Breast epithelium (tissue), 4 donors: Measurements from ENCODE around the gene CAV2. TPM values are rescaled to one million over a fixed set of nuclear protein-coding genes. Genes with fewer than 3 reads are reported as not detected.

ENCODE experiments used
- DNase-seq, 2 donors: peaks; one replicate each; pipeline ENCODE4 v3.0.0-alpha.2; 2019; ENCODE audit warnings: low spot score in 2 of 2
- H3K27ac ChIP-seq, 2 donors: fragments of 200-600 bp; sonication (generic) in 1 of 2; one replicate each; pipeline ENCODE4 v1.5.1; 2016 to 2019; ENCODE audit warnings: mild to moderate bottlenecking in 1 of 2
- H3K27me3 ChIP-seq, 2 donors: fragments of 200-600 bp; sonication (generic) in 1 of 2; one replicate each; pipeline versions ENCODE4 v1.5.1 to v1.6.0; 2017 to 2019; ENCODE audit warnings: control low read depth in 1 of 2, mild to moderate bottlenecking in 1 of 2
- H3K36me3 ChIP-seq: fragments of 200-600 bp; one replicate; pipeline ENCODE4 v1.5.1; 2019
- H3K4me1 ChIP-seq, 2 donors: fragments of 200-600 bp; sonication (generic); one replicate each; pipeline ENCODE4 v1.5.1; 2016 to 2019; ENCODE audit warnings: control low read depth in 1 of 2
- H3K4me3 ChIP-seq, 3 donors: fragments of 200-600 bp; sonication (generic); 1 replicate in 2 of 3; 2 replicates in 1 of 3; pipeline ENCODE4 v1.5.1; 2016 to 2019; ENCODE audit warnings: mild to moderate bottlenecking in 3 of 3, moderate library complexity in 2 of 3
- H3K9me3 ChIP-seq, 2 donors: fragments of 200-600 bp; sonication (generic) in 1 of 2; one replicate each; pipeline ENCODE4 v1.5.1; 2016 to 2019; ENCODE audit warnings: control low read depth in 1 of 2
- POLR2A ChIP-seq: fragments of 450-650 bp; IDR thresholded peaks from one replicate; pipeline ENCODE4 v1.6.1; 2016; ENCODE audit warnings: antibody characterized with exemption, mild to moderate bottlenecking, moderate library complexity
- POLR2AphosphoS5 ChIP-seq, 3 donors: sonication (generic); formaldehyde crosslinking; IDR thresholded peaks; one replicate each; pipeline ENCODE4 v1.6.1; 2017; ENCODE audit warnings: antibody characterized with exemption in 3 of 3
- intact Hi-C: fragments of 100-400 bp; cut with DNase I; formaldehyde crosslinking; loops from one replicate; pipeline ENCODE4 v1.15.1; 2023; ENCODE audit warnings: low total_unique reads
- total RNA-seq, 3 donors: library from RNA; depleted of rRNA; stranded (reverse); fragments of >200 nt; gene quantifications; one replicate each; pipeline ENCODE4 v1.1.0, GENCODE V29; 2016
- TF ChIP-seq, protein P1 (sequence below), 3 donors: fragments of 450-650 bp; IDR thresholded peaks; one replicate each; pipeline ENCODE4 v1.5.1; 2016 to 2017; ENCODE audit warnings: antibody characterized with exemption in 3 of 3, mild to moderate bottlenecking in 3 of 3, moderate library complexity in 3 of 3

CAV2 gene
- total RNA-seq, 3 donors from 2014 or later = 63.3 to 311 (median 97.6) TPM

DNA sequence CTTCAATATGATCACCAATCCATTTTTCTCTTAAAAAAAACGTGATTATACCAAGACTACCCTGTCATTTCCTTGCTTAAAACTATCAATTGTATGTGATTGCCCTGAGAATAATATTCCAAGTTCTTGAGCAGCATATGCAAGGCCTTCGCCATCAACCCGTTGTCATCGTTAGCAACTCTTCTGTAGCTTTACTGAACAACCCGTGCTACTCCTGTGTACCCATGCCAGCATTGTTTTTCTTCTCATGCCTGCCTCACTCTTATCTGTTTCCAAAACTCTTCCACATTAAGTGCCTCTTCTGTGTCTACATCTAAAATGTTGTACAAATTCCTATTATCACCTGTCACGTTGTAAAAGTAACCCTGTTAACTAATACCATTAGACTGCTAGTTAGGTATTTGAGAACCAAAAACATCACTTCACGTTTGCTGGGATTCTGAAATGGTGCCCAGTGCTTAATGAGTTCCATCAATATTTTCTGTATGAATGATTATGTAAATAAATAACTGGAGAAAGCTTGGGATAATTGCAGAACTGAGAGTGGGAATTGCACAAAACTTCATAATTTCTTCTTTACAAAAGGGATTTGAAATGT, 10.5 kb downstream of the CAV2 start:
- no peak for TF ChIP-seq POLR2A
- no peak for TF ChIP-seq POLR2AphosphoS5 (IDR thresholded peaks at IDR 0.05)

GRCh38 chr7:116510795-116511194, 11.3 kb downstream of the CAV2 start:
- Histone ChIP-seq H3K27ac (peak overlapping the region; percentile 86), H3K9me3 (no peaks in the 10 kb centered on the region), H3K4me1 (no peaks in the 10 kb centered on the region), H3K36me3 (no peaks in the 10 kb centered on the region), H3K4me3 (no peak overlapping the region), H3K27me3 (no peaks in the 10 kb centered on the region)
- intact Hi-C loops = no loop called here
- no peak for TF ChIP-seq POLR2AphosphoS5 (IDR thresholded peaks at IDR 0.05)
- TF ChIP-seq, protein P1, sequence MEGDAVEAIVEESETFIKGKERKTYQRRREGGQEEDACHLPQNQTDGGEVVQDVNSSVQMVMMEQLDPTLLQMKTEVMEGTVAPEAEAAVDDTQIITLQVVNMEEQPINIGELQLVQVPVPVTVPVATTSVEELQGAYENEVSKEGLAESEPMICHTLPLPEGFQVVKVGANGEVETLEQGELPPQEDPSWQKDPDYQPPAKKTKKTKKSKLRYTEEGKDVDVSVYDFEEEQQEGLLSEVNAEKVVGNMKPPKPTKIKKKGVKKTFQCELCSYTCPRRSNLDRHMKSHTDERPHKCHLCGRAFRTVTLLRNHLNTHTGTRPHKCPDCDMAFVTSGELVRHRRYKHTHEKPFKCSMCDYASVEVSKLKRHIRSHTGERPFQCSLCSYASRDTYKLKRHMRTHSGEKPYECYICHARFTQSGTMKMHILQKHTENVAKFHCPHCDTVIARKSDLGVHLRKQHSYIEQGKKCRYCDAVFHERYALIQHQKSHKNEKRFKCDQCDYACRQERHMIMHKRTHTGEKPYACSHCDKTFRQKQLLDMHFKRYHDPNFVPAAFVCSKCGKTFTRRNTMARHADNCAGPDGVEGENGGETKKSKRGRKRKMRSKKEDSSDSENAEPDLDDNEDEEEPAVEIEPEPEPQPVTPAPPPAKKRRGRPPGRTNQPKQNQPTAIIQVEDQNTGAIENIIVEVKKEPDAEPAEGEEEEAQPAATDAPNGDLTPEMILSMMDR (IDR thresholded peaks at IDR 0.05) = no peak
- TF ChIP-seq POLR2A = no peak
- DNase-seq = no peak

More for the DNA sequence above, 10.5 kb downstream of the CAV2 start:
- Histone ChIP-seq H3K4me3 (no peak overlapping the region), H3K36me3 (no peaks in the 10 kb centered on the region), H3K27ac (no peak overlapping the region), H3K27me3 (no peaks in the 10 kb centered on the region), H3K9me3 (no peaks in the 10 kb centered on the region), H3K4me1 (no peaks in the 10 kb centered on the region)
- DNase-seq = no peak
- intact Hi-C loops = no loop called here

GRCh38 chr7:116511552-116512519, 12.3 kb downstream of the CAV2 start:
- intact Hi-C loops = no loop called here
- peak overlapping the region; percentile 86 for H3K27ac ChIP-seq
- no peaks in the 10 kb centered on the region for H3K27me3 ChIP-seq
- H3K36me3 ChIP-seq = no peaks in the 10 kb centered on the region
- no peaks in the 10 kb centered on the region for H3K4me1 ChIP-seq
- H3K4me3 ChIP-seq = peak overlapping the region; percentile 35 to 66 (median 55)
- peak in 1 of 2 donors; percentile 47 for DNase-seq
- H3K9me3 ChIP-seq = no peaks in the 10 kb centered on the region
- TF ChIP-seq POLR2AphosphoS5 (IDR thresholded peaks at IDR 0.05) (peak in 1 of 3 donors; percentile 49), POLR2A (no peak)

DNA sequence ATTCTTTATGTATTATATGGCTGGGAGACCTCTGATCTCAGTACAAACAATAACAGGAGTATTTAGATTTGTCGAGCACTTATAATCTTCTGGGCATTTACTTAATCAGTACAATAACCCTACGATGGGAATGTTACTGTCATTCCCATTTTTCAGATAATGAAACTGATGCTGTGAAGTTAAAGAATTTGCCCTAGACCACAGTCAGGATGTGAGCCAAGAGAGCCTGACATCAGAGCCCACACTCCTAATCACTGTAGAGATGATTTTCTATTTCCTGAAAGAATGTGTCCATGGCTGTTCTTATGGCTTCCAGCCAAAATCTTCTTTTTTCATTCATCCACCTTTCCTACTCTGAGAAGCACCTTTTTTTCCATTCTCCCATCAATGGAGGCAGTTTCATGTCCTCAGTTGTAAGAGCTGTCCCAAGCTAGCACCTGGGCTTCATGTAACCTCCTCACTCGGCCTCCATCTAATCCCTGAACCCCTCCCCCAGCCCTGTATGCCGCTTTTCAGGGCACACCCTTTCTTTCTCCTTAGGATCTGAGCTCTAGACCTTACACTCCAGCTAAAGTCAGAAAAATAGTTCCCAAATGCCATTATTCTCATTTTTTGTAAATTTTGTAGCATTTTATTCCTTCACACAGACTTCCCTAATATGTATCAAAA, 13.1 kb downstream of the CAV2 start:
- no peak for DNase-seq
- Histone ChIP-seq H3K4me1 (no peaks in the 10 kb centered on the region), H3K27me3 (no peaks in the 10 kb centered on the region), H3K27ac (peak overlapping the region; percentile 86), H3K36me3 (no peaks in the 10 kb centered on the region), H3K4me3 (peak overlapping the region; percentile 35 to 66 (median 55)), H3K9me3 (no peaks in the 10 kb centered on the region)
- intact Hi-C loops = no loop called here
- TF ChIP-seq POLR2A (no peak), POLR2AphosphoS5 (IDR thresholded peaks at IDR 0.05) (no peak)
- TF ChIP-seq, protein P1 (IDR thresholded peaks at IDR 0.05) = no peak

DNA sequence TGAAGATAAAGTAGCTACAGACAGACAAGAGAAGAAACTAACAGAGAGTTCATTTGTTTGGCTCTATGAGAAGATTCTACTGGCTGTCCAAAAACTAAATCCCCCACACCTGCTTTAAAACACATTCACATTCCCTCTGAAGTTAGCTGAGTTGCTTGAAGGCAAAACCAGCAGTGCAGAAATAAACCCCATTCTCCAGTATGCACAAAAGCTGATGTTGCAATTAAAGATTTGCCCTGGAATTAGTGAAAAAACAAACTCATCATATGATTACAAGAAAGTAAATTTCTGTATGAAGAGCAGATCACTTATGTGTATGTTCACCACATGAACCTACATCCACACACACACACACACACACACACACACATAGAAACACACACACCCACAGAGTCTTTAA, 16.0 kb downstream of the CAV2 start:
- Histone ChIP-seq H3K27ac (no peak overlapping the region), H3K4me3 (no peak overlapping the region), H3K27me3 (no peaks in the 10 kb centered on the region), H3K36me3 (no peaks in the 10 kb centered on the region), H3K4me1 (no peaks in the 10 kb centered on the region), H3K9me3 (no peaks in the 10 kb centered on the region)
- DNase-seq = no peak
- intact Hi-C loops = no loop called here
- TF ChIP-seq, protein P1 (IDR thresholded peaks at IDR 0.05) = no peak
- no peak for TF ChIP-seq POLR2A
- no peak for TF ChIP-seq POLR2AphosphoS5 (IDR thresholded peaks at IDR 0.05)
